HG02852 (cell line): ENCODE results near the gene PLOD1.
"Not testable (repeated sequence)": the region's sequence is repeated elsewhere in the genome, so short reads cannot be mapped to it uniquely, and the experiment has no call there.

Experiments used
- ATAC-seq: cut with Tn5 transposase; IDR thresholded peaks from one replicate; pipeline ENCODE4 v1.9.1; 2021; ENCODE audit warnings: mild to moderate bottlenecking, moderate library complexity; ENCODE audit not compliant: unreplicated experiment

The PLOD1 gene

DNA sequence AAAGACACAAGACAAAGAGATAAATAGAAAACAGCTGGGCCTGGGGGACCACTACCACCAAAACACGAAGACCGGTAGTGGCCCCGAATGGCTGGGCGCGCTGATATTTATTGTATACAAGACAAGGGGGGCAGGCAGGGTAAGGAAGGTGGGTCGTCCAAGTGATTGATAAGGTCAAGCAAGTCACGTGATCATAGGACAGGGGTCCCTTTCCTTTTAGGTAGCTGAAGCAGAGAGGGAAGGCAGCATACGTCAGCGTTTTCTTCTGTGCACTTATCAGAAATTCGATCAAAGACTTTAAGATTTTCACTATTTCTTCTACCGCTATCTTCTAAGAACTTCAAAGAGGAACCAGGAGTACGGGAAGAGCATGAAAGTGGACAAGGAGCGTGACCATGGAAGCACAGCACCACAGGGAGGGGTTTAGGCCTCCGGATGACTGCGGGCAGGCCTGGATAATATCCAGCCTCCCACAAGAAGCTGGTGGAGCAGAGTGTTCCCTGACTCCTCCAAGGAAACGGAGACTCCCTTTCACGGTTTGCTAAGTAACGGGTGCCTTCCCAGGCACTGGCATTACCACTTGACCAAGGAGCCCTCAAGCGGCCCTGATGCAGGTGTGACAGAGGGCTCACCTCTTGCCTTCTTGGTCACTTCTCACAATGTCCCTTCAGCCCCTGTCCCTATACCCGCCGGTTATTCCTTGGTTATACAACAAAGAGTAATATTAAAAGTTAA, 21.9 kb upstream of the PLOD1 start:
- not testable (repeated sequence) for ATAC-seq

DNA sequence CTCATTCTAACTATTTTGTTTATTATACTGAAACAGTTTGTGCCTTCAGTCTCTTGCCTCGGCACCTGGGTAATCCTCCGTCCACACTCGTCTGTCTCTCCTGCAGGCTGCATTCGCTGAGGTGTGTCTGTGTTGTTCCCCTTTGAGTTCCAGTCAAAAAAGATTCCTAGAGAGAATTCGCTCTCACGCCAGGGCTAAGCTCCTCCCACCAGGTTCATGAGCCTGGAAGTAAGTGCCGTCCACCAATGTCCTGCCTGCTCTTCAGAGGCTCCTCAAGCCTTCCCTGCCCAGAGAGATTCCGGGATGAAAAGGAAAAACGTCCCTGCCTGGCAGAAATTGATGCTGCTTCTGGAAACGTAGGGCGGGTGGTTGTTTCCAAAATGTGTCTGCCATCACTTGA, 21.2 kb upstream of the PLOD1 start:
- no peak for ATAC-seq

DNA sequence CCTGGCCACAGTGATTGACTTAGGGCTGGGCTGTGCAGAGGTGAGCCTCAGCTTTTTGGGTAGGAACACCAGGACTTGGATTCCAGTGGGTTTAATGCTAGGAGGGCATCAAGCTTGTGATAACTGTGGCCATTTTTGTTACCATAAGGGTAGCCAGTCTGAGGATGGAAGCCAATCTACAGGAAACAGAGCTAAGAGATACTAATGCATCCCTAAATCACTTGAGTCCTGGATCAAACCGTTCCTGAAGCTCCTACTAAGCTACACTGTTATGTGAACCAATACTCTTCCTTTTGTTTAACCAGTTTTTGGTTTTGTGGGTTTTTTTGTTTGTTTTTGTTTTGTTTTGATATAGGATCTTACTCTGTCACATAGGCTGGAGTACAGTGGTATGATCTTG, 20.5 kb upstream of the PLOD1 start:
- ATAC-seq = no peak

DNA sequence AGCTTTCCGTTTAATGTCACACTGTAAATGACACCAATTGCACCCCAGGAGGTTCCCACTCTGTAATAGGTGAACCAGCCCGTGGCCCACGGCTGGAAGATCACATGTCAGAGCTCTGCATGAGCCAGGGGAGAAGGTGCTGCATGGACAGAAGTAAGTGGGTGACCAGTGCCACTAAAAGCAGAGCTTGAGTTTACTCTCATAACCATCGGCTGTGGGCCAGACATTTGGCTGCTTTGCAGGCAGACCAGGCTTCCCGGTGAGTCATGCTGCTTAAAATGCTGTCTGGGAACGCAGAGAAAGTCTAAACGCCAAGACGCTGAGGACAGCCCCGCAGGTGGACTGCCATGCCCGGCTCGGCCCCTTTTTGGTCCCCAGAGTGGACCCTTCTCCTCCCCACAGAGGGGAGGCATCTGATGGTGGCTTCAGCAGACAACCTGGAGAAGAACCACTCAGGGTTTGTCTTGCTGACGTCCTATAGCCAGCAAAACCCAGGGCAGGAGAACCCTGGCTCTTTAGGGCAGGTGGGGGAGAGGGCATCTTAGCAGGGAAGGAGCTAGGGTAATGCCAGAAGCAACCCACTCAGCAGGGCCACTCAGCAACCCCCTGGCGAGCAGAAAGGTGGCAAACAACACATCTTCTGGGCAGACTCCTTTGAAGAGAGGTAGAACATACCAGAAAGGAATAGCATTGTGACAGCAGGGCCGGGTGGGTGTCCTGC, 15.6 kb upstream of the PLOD1 start:
- no peak for ATAC-seq

DNA sequence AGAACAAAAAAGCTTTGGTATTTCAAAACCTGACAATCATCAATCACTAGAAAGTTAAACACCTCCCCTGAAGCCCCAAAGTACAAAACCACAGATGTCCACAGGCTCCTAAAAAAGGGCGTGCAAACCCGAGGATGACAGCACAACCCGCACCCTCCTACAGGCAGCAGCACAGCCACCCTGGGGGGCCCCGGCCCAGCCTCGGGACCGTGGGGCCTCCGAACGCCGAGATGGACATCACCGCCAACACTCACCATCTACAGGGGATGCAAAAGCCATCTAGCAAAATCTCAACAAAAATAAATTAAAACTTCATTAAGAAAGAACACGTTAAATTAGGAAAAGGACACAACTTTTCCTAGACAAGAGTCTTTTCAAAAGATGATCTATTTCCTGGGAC, 14.9 kb upstream of the PLOD1 start:
- ATAC-seq = no peak

DNA sequence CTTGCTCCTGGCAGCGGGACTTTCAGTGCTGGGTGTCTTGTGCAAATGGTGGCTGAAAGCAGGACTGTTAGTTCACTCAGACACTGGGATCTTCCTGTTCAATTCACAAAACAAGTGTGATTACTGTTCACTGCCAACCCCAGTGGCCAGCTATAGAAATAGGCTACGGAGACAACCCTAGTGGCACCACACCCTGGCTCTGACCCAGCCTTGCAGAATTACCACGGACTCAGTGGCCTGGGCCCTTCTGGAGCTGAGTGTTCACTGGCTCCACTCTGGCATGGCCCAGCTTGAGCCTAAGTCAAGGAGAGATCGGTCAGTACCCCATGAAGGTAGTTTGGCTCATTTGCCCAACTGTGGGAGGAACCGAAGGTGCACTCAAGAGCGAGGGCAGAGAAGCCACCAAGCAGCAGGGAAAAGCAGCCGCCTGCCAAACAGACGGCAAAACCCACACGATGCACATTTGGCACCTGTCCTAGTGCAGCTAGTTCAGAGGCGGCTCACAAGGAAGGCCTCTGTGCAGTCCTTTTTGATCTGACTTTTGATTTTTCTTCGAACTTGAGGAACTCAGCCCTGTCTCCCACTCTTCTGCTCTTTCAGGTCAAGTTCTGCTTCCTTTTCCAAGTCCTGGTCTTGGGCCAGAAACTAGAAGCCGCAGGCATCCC, 14.1 kb upstream of the PLOD1 start:
- no peak for ATAC-seq

DNA sequence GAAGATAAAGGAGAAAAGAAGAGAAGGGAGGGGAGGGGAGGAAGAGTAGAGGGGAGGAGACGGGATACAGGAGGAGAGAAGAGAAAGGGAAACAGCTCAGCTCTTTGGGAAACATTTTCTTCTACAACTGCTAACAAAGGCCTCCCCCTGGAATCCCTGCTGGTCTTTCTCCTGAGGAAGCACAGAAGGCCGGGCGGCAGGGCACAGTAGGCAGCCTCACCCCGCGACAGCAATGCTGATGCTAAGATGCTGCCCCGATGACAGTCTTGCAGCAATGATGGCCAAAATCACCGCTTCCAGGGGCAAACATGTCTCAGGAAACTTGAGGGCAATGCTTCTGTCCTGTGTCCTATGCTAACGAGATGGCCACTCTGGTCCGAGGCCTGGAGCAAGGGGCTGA, 13.5 kb upstream of the PLOD1 start:
- ATAC-seq = no peak

DNA sequence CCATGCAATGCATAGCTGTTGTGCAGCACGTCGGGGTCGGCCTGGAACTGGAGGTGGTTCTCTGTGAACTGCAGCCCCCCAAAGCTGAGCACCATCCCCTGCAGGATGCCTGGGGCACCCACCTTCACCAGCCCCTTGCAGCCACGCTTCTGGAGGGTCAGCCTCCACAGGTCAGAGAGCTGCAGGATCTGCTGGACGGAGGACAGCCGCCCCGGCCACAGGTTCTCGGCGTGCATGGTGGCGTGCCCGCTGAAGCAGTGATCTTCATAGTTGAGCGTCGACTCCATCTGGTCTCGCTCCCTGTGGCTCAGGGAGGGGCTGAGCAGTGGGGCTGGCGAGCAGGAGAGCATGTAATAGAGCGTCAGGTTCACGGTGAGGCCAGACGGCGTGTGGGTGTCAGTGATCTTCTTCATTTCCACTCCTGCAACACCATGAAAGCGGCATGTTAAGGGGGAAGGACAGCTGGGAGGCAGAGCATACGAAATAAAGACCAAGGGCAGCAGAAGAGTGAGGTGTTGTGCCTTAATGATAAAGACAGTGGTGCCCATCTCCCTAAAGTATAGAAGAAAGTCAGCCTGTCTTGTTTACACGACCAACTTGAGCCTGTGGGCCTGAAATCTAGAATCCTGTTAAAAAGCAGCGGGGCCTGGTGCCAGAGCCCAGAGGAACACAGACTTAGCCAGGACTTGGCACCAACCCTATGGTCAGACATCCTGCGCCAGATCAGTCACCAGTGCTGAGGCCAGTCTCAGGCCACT, 11.3 kb upstream of the PLOD1 start:
- ATAC-seq = no peak

DNA sequence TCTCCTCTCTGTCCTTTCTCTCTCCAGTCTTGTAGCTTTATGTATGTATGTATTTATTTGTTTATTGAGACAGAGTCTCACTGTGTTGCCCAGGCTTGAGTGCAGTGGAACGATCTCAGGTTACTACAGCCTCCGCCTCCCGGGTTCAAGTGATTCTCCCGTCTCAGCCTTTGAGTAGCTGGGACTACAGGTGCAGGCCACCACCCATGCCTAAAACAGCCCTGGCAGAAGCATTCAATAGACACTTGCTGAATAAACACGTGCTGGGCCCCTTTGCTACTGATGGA, 10.7 kb upstream of the PLOD1 start:
- ATAC-seq = no peak

DNA sequence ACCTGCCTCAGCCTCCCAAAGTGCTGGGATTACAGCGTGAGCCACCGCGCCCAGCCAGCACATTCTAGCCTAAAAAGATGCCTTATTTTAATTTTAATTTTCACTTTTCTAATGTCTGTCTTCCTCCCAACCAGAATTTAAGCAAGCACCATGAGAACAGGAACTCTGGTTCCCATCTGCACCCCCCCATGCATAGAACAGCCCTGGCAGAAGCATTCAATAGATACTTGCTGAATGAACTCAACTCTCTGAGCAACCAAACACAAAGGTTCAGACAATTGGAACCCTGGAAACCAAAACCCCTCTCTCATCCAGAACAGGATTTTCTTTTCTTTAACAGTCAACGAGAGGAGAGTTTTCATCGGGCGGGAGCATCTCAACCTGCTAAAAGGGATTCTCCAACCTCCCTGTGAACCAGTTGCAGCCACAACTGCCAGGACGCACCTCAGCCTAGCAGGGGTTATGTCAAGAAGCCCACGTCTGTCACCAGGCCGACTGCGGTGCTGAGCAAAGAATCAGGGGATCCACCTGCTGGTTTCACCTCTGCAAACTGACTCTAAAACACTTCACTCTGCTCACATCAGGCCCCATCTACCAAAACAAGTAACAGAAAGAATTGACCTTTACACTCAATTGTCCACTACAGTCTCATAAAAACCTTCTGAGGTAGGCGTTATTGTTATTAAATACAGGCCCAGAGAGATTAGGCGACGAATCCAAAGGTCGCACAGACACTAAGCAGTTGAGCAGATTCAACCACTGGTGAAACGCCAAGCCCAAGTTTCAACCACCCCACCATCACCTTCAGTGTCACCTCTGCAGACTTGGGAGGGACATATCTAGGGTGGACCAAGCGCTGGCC, 10.0 kb upstream of the PLOD1 start:
- ATAC-seq = no peak

DNA sequence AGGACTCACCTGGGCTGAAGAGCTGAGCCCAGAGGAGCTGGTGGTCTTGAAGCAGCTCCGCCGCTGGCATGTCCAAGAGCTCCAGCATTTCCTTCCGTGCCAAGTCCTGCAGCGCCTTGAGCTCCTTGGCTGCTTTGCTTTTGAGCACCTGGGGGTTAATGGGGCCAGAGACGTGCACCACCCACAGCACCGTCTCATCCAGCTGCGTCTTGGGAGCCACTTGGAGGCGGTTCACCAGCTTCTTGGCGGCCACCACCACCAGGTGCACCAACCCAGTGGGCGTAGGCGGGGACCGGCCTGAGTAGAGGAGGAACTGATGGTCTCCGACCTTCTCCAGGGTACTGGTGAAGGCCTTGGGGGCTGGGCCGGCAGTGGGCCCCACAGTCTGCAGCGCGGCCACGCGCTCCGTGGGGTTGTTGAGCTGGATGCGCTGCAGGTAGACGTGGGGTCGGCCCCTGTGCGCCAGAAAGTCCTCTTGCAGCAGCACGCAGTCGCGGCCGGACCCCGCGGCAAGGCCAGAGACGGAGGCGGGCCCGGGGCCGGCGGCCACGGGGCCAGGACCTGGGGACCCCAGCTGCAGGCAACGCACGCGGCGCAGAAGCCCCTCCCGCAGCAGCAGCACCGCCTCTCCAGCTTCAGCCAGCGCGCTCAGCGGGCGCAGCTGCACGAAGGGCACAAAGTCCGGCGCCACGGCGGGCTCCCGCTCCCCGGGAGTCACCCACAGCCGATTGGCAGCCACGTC, 9.2 kb upstream of the PLOD1 start:
- ATAC-seq = not testable (repeated sequence)

DNA sequence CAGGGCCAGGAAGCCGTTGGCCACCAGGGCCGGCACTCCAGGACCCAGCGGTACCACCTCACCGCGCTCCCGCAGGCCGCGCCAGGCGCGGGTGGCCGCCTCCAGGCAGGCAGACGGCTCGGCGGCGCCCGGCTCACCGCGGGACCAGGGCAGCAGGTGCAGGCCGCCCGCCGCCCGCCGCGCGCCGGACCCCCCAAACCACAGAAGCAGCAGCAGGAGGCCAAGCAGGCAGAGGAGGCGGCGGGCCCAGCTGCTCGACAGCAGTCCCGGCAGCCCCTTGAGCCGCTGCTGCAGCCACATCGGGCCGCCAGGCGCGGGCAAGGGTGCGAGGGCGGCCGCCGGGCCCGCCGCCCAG, 8.6 kb upstream of the PLOD1 start:
- peak; percentile 26 for ATAC-seq

DNA sequence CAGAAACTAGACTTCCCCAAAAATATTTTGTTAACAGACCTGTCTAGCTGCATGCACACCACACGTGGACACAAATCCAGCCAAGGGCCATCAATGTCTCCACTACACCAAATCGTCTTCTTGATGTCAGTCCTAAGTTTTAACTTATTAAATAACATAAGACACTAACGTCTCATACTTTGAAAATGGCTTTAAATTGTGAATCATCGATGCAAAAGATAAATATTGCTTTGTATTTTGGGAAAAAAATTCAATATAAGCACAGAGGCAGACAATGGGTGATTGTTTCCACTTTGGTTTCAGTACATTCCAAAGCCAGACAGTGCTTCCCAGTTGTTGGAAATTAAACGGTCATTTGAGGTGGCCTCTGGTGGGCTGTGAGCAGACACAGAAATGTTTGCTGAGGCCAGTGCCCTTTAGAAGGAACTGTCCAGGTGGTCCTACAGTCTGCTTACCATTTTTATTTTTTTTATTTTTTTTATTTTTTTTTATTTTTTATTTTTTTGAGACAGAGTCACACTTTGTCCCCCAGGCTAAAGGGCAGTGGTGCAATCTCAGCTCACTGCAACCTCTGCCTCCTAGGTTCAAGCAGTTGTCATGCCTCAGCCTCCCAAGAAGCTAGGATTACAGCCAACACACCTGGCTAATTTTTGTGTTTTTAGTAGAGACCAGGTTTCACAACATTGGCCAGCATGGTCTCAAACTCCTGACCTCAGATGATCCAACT, 6.5 kb upstream of the PLOD1 start:
- ATAC-seq = no peak

DNA sequence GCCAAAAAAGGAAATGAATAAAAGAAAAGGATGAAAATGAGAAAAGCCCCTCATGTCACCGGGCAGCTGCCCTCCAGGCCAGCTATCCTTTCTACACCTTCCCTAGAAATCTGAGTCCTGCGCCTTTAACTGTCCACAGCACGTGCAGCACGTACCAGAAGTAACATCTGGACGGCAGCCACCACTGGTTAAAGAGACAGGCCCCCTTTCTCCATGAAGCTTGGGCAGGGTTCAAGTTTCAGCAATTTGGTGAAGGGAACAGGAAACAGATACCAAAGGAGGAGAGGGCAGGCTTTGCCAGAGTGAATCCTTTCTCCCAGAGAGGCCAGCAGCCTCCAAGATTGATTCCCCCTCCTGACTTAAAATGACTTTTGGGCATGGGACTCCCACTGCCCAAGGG, 4.7 kb upstream of the PLOD1 start:
- ATAC-seq = no peak

DNA sequence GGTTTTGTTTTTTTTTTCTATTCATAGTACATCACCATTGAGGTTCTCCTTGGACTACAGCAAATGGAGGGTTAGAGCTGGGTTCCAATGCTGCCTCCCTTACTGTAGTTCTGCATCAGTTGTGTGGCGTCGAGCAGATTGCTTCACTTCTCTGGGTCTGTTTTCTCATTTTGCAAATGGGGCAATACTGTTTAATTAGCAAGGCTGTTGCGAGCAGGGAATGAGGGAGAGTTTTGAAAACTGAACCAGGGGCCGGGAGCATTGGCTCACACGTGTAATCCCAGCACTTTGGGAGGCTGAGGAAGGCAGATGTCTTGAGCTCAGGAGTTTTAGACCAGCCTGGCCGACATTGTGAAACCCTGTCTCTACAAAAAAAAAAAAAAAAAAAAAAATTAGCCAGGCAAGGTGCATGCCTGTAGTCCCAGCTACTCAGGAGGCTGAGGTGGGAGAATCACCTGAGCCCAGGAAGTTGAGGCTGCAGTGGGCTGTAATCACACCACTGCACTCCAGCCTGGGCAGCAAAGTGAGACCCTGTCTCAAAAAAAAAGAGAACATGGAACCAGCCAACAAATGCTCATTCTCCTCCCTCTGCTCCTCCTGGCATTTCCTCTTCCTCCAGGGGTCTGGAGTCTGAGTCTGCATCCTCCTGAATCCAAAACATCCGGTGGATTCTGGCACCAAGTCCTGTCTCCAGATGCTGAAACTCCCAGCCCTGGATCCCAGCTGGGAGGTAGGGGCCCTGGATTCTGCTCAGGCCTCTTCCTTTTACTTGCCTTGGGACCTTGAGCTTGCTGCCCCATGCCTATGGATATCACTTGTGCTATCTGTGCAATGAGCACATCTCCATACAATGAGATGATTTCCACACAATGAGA, 3.7 kb upstream of the PLOD1 start:
- no peak for ATAC-seq

DNA sequence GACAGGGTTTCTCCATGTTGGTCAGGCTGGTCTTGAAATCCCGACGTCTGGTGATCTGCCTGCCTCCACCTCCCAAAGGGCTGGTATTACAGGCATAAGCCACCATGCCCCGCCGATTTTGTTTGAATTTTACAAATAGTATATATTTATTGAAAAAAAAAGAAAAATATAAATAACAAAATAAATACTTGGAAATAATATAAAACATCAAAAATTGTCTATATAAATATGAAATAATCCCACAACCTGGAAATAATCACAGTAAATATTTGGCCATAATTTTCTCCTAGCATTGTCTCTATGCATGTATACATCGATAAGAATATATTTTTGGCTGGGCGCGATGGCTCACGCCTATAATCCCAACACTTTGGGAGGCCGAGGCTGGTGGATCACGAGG, 2.7 kb upstream of the PLOD1 start:
- ATAC-seq = no peak

DNA sequence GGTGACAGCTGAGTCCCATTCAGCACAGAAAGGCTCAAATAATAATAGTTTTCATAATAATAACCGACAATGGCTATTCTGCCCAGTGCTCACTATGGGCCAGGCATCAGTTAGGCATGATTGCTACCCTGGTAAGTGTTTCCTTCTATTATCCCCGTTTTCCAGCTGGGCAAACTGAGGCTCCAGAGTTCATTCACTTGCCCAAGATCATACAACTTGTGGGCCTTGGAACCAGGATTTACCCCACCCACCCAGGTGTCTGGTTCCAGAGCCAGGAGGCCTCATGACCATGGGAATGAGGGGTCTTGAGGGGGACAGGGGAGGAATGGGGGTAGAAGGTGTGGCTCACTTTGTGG, 518 bp downstream of the PLOD1 start:
- ATAC-seq = peak; percentile 8

DNA sequence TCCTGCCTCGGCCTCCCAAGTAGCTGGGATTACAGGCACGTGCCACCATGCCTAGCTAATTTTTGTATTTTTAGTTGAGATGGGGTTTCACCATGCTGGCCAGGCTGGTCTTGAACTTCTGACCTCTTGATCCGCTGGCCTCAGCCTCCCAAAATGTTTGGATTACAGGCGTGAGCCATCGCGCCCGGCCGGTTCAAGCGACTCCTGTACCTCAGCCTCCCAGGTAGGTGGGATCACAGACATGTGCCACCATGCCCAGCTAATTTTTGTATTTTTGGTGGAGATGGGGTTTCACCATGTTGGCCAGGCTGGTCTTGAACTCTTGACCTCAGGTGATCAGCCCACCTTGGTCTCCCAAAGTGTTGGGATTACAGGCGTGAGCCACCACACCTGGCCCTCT, 1.2 kb downstream of the PLOD1 start:
- ATAC-seq = not testable (repeated sequence)
